Subcutaneous abdominal adipose tissue (tissue), 5 donors: ENCODE results near the gene SHMT2.
"Not testable (repeated sequence)": the region's sequence is repeated elsewhere in the genome, so short reads cannot be mapped to it uniquely, and the experiment has no call there.

Experiments
- H3K27ac ChIP-seq: one replicate; pipeline ENCODE4 v1.7.0; 2013; ENCODE audit warnings: low read depth, mild to moderate bottlenecking, inconsistent platforms, low read length, moderate library complexity
- H3K27me3 ChIP-seq, 5 donors: one replicate each; pipeline ENCODE4 v1.7.0; 2013; ENCODE audit warnings: low read length in 5 of 5, inconsistent platforms in 1 of 5; ENCODE audit not compliant: control insufficient read depth in 5 of 5, insufficient read depth in 4 of 5
- H3K36me3 ChIP-seq, 5 donors: one replicate each; pipeline ENCODE4 v1.7.0; 2013; ENCODE audit warnings: low read length in 5 of 5; ENCODE audit not compliant: control insufficient read depth in 5 of 5, insufficient read depth in 5 of 5
- H3K4me1 ChIP-seq, 5 donors: one replicate each; pipeline ENCODE4 v1.7.0; 2013; ENCODE audit warnings: low read length in 5 of 5, mild to moderate bottlenecking in 3 of 5, moderate library complexity in 1 of 5; ENCODE audit not compliant: control insufficient read depth in 5 of 5, insufficient read depth in 5 of 5
- H3K4me3 ChIP-seq, 5 donors: one replicate each; pipeline ENCODE4 v1.7.0; 2013; ENCODE audit warnings: low read length in 5 of 5, low read depth in 1 of 5
- H3K9ac ChIP-seq, 5 donors: one replicate each; pipeline ENCODE4 v1.7.0; 2013; ENCODE audit warnings: low read length in 5 of 5, mild to moderate bottlenecking in 4 of 5, moderate library complexity in 3 of 5
- H3K9me3 ChIP-seq, 5 donors: one replicate each; pipeline ENCODE4 v1.7.0; 2013; ENCODE audit warnings: low read length in 5 of 5; ENCODE audit not compliant: control insufficient read depth in 5 of 5
- donor health status: healthy.
- donor health status: healthy.
- donor health status: healthy.
- donor health status: healthy.
- donor health status: healthy.

The SHMT2 gene

GRCh38 chr12:57272337-57273151, 43.0 kb downstream of the SHMT2 start:
- Histone ChIP-seq H3K4me3 (no peak overlapping the region), H3K4me1 (peaks cover 0 to 18% (median 5%) of the 10 kb centered on the region in 5 donors), H3K27me3 (no peaks in the 10 kb centered on the region), H3K27ac (no peak overlapping the region), H3K36me3 (peaks cover 18 to 65% (median 50%) of the 10 kb centered on the region in 5 donors), H3K9me3 (no peaks in the 10 kb centered on the region), H3K9ac (peak overlapping the region in 1 of 5 donors; percentile 19)

GRCh38 chr12:57273516-57273915, 44.0 kb downstream of the SHMT2 start:
- H3K36me3 ChIP-seq = peaks cover 19 to 64% (median 51%) of the 10 kb centered on the region in 5 donors
- H3K4me1 ChIP-seq = peaks cover 0 to 18% (median 5%) of the 10 kb centered on the region in 5 donors

GRCh38 chr12:57276233-57276632, 46.7 kb downstream of the SHMT2 start:
- not testable (repeated sequence) for H3K27ac ChIP-seq, H3K4me3 ChIP-seq, H3K9ac ChIP-seq, H3K27me3 ChIP-seq, H3K9me3 ChIP-seq
- H3K36me3 ChIP-seq = peaks cover 27 to 67% (median 53%) of the 10 kb centered on the region in 5 donors
- peaks cover 0 to 18% (median 5%) of the 10 kb centered on the region in 5 donors for H3K4me1 ChIP-seq

More at GRCh38 chr12:57273516-57273915, 44.0 kb downstream of the SHMT2 start:
- Histone ChIP-seq H3K9ac (no peak overlapping the region), H3K4me3 (no peak overlapping the region), H3K27me3 (no peaks in the 10 kb centered on the region), H3K9me3 (no peaks in the 10 kb centered on the region), H3K27ac (no peak overlapping the region)

GRCh38 chr12:57276935-57277563, 47.5 kb downstream of the SHMT2 start:
- Histone ChIP-seq H3K36me3 (peaks cover 23 to 67% (median 54%) of the 10 kb centered on the region in 5 donors), H3K4me3 (no peak overlapping the region), H3K4me1 (peaks cover 0 to 17% (median 5%) of the 10 kb centered on the region in 5 donors), H3K27me3 (no peaks in the 10 kb centered on the region), H3K27ac (no peak overlapping the region), H3K9me3 (no peaks in the 10 kb centered on the region), H3K9ac (no peak overlapping the region)

GRCh38 chr12:57278465-57279381, 49.2 kb downstream of the SHMT2 start:
- no peaks in the 10 kb centered on the region for H3K9me3 ChIP-seq
- H3K27me3 ChIP-seq = no peaks in the 10 kb centered on the region
- H3K9ac ChIP-seq = no peak overlapping the region
- no peak overlapping the region for H3K27ac ChIP-seq
- peaks cover 25 to 68% (median 57%) of the 10 kb centered on the region in 5 donors for H3K36me3 ChIP-seq
- no peak overlapping the region for H3K4me3 ChIP-seq
- H3K4me1 ChIP-seq = peaks cover 0 to 2% (median 0%) of the 10 kb centered on the region in 5 donors

GRCh38 chr12:57280211-57281062, 50.9 kb downstream of the SHMT2 start:
- Histone ChIP-seq H3K9ac (peak overlapping the region in 1 of 5 donors; percentile 17), H3K36me3 (peaks cover 28 to 77% (median 63%) of the 10 kb centered on the region in 5 donors), H3K4me3 (no peak overlapping the region), H3K27ac (no peak overlapping the region), H3K9me3 (no peaks in the 10 kb centered on the region), H3K4me1 (no peaks in the 10 kb centered on the region), H3K27me3 (no peaks in the 10 kb centered on the region)

GRCh38 chr12:57282073-57282472, 52.6 kb downstream of the SHMT2 start:
- H3K9me3 ChIP-seq, H3K4me1 ChIP-seq, H3K9ac ChIP-seq, H3K4me3 ChIP-seq, H3K27ac ChIP-seq, H3K27me3 ChIP-seq: not testable (repeated sequence)
- H3K36me3 ChIP-seq = peaks cover 37 to 92% (median 67%) of the 10 kb centered on the region in 5 donors
